Endothelial cell of umbilical vein (primary cell): ENCODE data around the gene APLP2. TPM values are rescaled to one million over a fixed set of nuclear protein-coding genes. Genes with fewer than 3 reads are reported as not detected.

Experiments
- BruUV-seq: library from RNA; stranded (reverse); fragments of 400-500 nt; replicated peaks from 2 replicates; lab custom pipeline; 2021; lab: Mats Ljungman, UMichigan
- CTCF ChIA-PET: fragments of 300-600, 350-600 bp; sonication (Branson Sonifier 250); formaldehyde crosslinking; loops from one replicate; lab custom pipeline; 2021; ENCODE audit warnings: antibody characterized with exemption, inconsistent platforms; lab: Charles Lee
- POLR2A ChIA-PET: fragments of 300-600, 350-600 bp; sonication (Branson Sonifier 250); formaldehyde crosslinking; loops from one replicate; lab custom pipeline; 2021; ENCODE audit warnings: antibody characterized with exemption, inconsistent platforms; lab: Charles Lee
- DNase-seq: peaks from one replicate; pipeline ENCODE4 v3.0.0-alpha.2; 2011; ENCODE audit warnings: low read depth, low spot score
- FAIRE-seq: peaks from 2 replicates; lab custom pipeline; 2011; peaks lifted over from hg19 to GRCh38; lab: Jason Lieb, UNC
- H2AFZ ChIP-seq: 2 replicates; pipeline ENCODE4 v1.6.0; 2012; ENCODE audit warnings: low read depth, low read length, control low read depth, inconsistent platforms
- H3K27ac ChIP-seq: 2 replicates; pipeline ENCODE4 v1.5.1; 2011; ENCODE audit warnings: low read depth, mild to moderate bottlenecking, control low read depth, low read length, moderate library complexity; ENCODE audit not compliant: insufficient read depth
- H3K27me3 ChIP-seq, 2 experiments: 2 replicates each; pipeline versions ENCODE4 v1.6.0 to v1.6.1; 2011; ENCODE audit warnings: low read length in 2 of 2, mixed read lengths in 1 of 2; ENCODE audit not compliant: control insufficient read depth in 2 of 2, insufficient read depth in 2 of 2
- H3K36me3 ChIP-seq, 2 experiments: 2 replicates in 1 of 2; 3 replicates in 1 of 2; pipeline ENCODE4 v1.5.1; 2011; ENCODE audit warnings: low read length in 2 of 2, mild to moderate bottlenecking in 1 of 2, moderate library complexity in 1 of 2; ENCODE audit not compliant: control insufficient read depth in 2 of 2, insufficient read depth in 2 of 2; ENCODE audit errors: extremely low read depth in 1 of 2
- H3K4me1 ChIP-seq: 3 replicates; pipeline ENCODE4 v1.5.1; 2011; ENCODE audit warnings: mild to moderate bottlenecking, low read length; ENCODE audit not compliant: control insufficient read depth, insufficient read depth; ENCODE audit errors: extremely low read depth
- H3K4me2 ChIP-seq: 2 replicates; pipeline ENCODE4 v1.6.1; 2011; ENCODE audit warnings: low read length, control low read depth, mixed read lengths; ENCODE audit not compliant: insufficient read depth
- H3K4me3 ChIP-seq, 3 experiments: fragments of 200-600 bp in 1 of 3; sonication (generic), shearing (Covaris generic) in 1 of 3; replicated peaks in 1 of 3; 2 replicates each; pipeline ENCODE4 v1.5.1; 2011 to 2016; ENCODE audit warnings: control low read depth in 3 of 3, low read length in 3 of 3, mild to moderate bottlenecking in 2 of 3, inconsistent platforms in 1 of 3, low read depth in 1 of 3, moderate library complexity in 1 of 3; ENCODE audit not compliant: insufficient read depth in 1 of 3
- H3K79me2 ChIP-seq: 2 replicates; pipeline ENCODE4 v1.6.0; 2012; ENCODE audit warnings: low read length, inconsistent platforms; ENCODE audit not compliant: control insufficient read depth, insufficient read depth
- H3K9ac ChIP-seq: replicated peaks from 2 replicates; pipeline ENCODE3; 2011; ENCODE audit warnings: low read length, control low read depth; ENCODE audit not compliant: insufficient read depth; ENCODE audit errors: extremely low read depth
- H3K9me1 ChIP-seq: replicated peaks from 3 replicates; pipeline ENCODE4 v1.6.0; 2011; ENCODE audit warnings: mild to moderate bottlenecking, low read length; ENCODE audit not compliant: control insufficient read depth, insufficient read depth; ENCODE audit errors: extremely low read depth
- H3K9me3 ChIP-seq: replicated peaks from 2 replicates; pipeline ENCODE4 v1.5.1; 2012; ENCODE audit warnings: low read length, inconsistent platforms; ENCODE audit not compliant: control insufficient read depth, insufficient read depth
- H4K20me1 ChIP-seq: replicated peaks from 2 replicates; pipeline ENCODE3; 2011; ENCODE audit warnings: mild to moderate bottlenecking, low read length; ENCODE audit not compliant: control insufficient read depth, insufficient read depth; ENCODE audit errors: extremely low read depth
- EZH2 ChIP-seq: IDR thresholded peaks from 2 replicates; pipeline ENCODE4 v1.6.1; 2012; ENCODE audit warnings: borderline replicate concordance, low read depth, mild to moderate bottlenecking, moderate library complexity, low read length, inconsistent platforms; ENCODE audit not compliant: severe bottlenecking
- FOS ChIP-seq: IDR thresholded peaks from 2 replicates; pipeline ENCODE4 v1.6.1; 2011; ENCODE audit warnings: mild to moderate bottlenecking, low read length, moderate library complexity, borderline replicate concordance; ENCODE audit not compliant: insufficient read depth
- GATA2 ChIP-seq: IDR thresholded peaks from 2 replicates; pipeline ENCODE4 v1.7.0; 2011; ENCODE audit warnings: low read depth, mild to moderate bottlenecking, moderate library complexity, mixed read lengths, low read length; ENCODE audit not compliant: insufficient read length, insufficient read depth
- JUN ChIP-seq: IDR thresholded peaks from 2 replicates; pipeline ENCODE4 v1.6.1; 2011; ENCODE audit warnings: borderline replicate concordance, low read depth; ENCODE audit not compliant: insufficient read length, insufficient read depth
- MYC ChIP-seq: IDR thresholded peaks from one replicate; pipeline ENCODE4 v1.6.1; 2011; ENCODE audit warnings: mild to moderate bottlenecking, low read depth, low read length
- POLR2A ChIP-seq: IDR thresholded peaks from 2 replicates; pipeline ENCODE4 v1.6.1; 2012; ENCODE audit warnings: low read depth, mild to moderate bottlenecking, control low read depth, low read length
- POLR2AphosphoS5 ChIP-seq: IDR thresholded peaks from 2 replicates; pipeline ENCODE4 v1.6.1; 2012; ENCODE audit warnings: low read depth, mild to moderate bottlenecking, control low read depth, low read length, moderate library complexity; ENCODE audit not compliant: insufficient read depth
- dilution Hi-C: fragments of 300-500 bp; cut with MboI; formaldehyde crosslinking; loops from one replicate; pipeline ENCODE4 v1.15.0; 2019; ENCODE audit warnings: low sequenced_read_pairs; ENCODE audit not compliant: extremely low pct_ligation_motif_present
- intact Hi-C: fragments of 100-400 bp; cut with micrococcal nuclease; formaldehyde crosslinking; loops from one replicate; pipeline ENCODE4 v1.10.0; 2022
- polyA plus RNA-seq, 4 experiments: library from polyadenylated mRNA; depleted of rRNA in 3 of 4; stranded (reverse) in 3 of 4; unstranded in 1 of 4; fragments of >200 nt; gene quantifications; 2 replicates each; pipeline versions ENCODE4 v1.2.1 to v1.2.3, GENCODE V29; 2011 to 2012; ENCODE audit warnings: missing spikeins in 1 of 4
- total RNA-seq: library from RNA; stranded (reverse); gene quantifications from 2 replicates; pipeline ENCODE4 v1.2.3, GENCODE V29; 2021
- TF ChIP-seq, protein P1 (sequence below): IDR thresholded peaks from 2 replicates; pipeline ENCODE4 v1.6.1; 2011; ENCODE audit not compliant: insufficient read depth, insufficient read length
- TF ChIP-seq, protein P2 (sequence below), 2 donors: IDR thresholded peaks; 1 replicate in 1 of 2; 2 replicates in 1 of 2; pipeline ENCODE4 v1.5.1; 2011; ENCODE audit warnings: low read length in 2 of 2, mild to moderate bottlenecking in 2 of 2, moderate library complexity in 2 of 2, control low read depth in 1 of 2, inconsistent platforms in 1 of 2, low read depth in 1 of 2; ENCODE audit not compliant: insufficient read depth in 1 of 2; ENCODE audit errors: extremely low read depth in 1 of 2

APLP2 gene
- total and polyA plus RNA-seq, 2 donors (not counting 3 experiments of a cell fraction or from before 2014, with no cell fraction given), result 493 to 543 TPM

DNA sequence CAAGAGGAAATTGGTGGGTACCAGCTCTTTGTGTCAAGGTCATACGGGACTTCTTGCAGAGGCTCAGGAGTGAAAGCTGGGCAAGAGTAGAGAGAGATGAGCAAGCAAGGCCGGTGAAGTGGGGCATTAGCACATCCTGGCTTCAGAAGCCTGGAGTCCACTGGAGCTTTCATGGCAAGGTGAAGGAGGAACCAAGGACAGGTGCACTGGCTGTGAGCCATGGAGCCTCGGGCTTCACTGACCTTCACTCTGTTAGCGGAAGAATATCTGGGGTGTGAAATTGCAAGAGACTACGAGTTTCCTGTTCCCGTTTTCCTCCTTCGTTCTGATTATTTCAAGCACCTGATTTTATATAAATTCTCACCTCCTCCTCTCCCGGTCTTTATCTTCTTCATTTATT is 64.0 kb downstream of the APLP2 start:
- no peaks in the 10 kb centered on the region for H3K9me1 ChIP-seq
- H3K4me2 ChIP-seq, result no peak overlapping the region
- DNase-seq (no peak), FAIRE-seq (no peak)
- intact Hi-C loops, result loop anchor here (2.0 to 5.0 kb wide), 2 partner anchors 346 to 367 kb away; no protein-coding TSS in a partner anchor
- H2AFZ ChIP-seq, result no peak overlapping the region
- no peak overlapping the region for H3K27ac ChIP-seq
- ChIA-PET CTCF (interaction anchor here (1.6 to 12.8 kb wide), 6 partner anchors 12 to 252 kb away, joined by 5 to 399 read pairs (median 28); no protein-coding TSS in a partner anchor), POLR2A (interaction anchor here (0.6 kb wide), 1 partner anchor 266 kb away, joined by 7 read pairs; no protein-coding TSS in a partner anchor)
- TF ChIP-seq JUN, result no peak
- H3K4me3 ChIP-seq, result no peak overlapping the region
- H3K4me1 ChIP-seq, result no peaks in the 10 kb centered on the region
- H3K9me3 ChIP-seq, result no peaks in the 10 kb centered on the region
- no TSS peak for BruUV-seq
- H3K27me3 ChIP-seq, result no peaks in the 10 kb centered on the region
- H3K36me3 ChIP-seq, result peaks cover 38 to 45% of the 10 kb centered on the region in 2 experiments
- dilution Hi-C loops, result no loop called here
- no peaks in the 10 kb centered on the region for H4K20me1 ChIP-seq
- H3K9ac ChIP-seq, result no peak overlapping the region
- H3K79me2 ChIP-seq, result peaks cover 14% of the 10 kb centered on the region

DNA sequence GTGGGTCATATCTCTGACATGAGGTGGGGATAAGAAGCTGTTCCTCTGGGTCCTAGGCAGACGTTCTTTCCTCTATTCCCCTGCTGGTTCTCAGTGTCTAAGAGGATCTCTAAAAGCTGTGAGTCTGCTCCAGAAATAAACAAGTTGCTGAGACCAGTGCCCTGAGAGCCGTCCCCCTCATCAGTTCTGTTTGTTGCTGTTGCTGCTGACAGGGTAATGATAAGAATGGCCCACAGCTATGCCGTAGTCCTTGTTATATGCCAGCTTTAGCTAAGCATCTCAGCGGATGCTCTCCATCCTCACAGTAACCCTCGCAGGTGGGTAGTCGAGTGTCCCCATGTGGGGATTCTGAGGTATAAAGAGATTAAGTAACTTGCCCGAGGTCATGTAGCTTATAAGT is 66.4 kb downstream of the APLP2 start:
- Histone ChIP-seq H3K36me3 (peaks cover 22 to 38% of the 10 kb centered on the region in 2 experiments), H2AFZ (no peak overlapping the region), H3K4me1 (no peaks in the 10 kb centered on the region), H3K9me1 (no peaks in the 10 kb centered on the region), H3K27me3 (no peaks in the 10 kb centered on the region), H3K79me2 (peaks cover 16% of the 10 kb centered on the region), H3K27ac (no peak overlapping the region), H3K9ac (no peak overlapping the region), H3K4me3 (no peak overlapping the region), H4K20me1 (no peaks in the 10 kb centered on the region), H3K4me2 (no peak overlapping the region), H3K9me3 (no peaks in the 10 kb centered on the region)
- POLR2A ChIA-PET, result no interaction called here
- intact Hi-C loops, result no loop called here
- CTCF ChIA-PET, result interaction anchor here (1.4 to 12.8 kb wide), 5 partner anchors 9 to 211 kb away, joined by 3 to 399 read pairs (median 5); no protein-coding TSS in a partner anchor
- dilution Hi-C loops, result no loop called here
- TF ChIP-seq, protein P1, sequence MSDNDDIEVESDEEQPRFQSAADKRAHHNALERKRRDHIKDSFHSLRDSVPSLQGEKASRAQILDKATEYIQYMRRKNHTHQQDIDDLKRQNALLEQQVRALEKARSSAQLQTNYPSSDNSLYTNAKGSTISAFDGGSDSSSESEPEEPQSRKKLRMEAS, result no peak
- TF ChIP-seq JUN (no peak), GATA2 (no peak), MYC (no peak), FOS (no peak), EZH2 (no peak), POLR2A (no peak), POLR2AphosphoS5 (no peak)
- TF ChIP-seq, protein P2, sequence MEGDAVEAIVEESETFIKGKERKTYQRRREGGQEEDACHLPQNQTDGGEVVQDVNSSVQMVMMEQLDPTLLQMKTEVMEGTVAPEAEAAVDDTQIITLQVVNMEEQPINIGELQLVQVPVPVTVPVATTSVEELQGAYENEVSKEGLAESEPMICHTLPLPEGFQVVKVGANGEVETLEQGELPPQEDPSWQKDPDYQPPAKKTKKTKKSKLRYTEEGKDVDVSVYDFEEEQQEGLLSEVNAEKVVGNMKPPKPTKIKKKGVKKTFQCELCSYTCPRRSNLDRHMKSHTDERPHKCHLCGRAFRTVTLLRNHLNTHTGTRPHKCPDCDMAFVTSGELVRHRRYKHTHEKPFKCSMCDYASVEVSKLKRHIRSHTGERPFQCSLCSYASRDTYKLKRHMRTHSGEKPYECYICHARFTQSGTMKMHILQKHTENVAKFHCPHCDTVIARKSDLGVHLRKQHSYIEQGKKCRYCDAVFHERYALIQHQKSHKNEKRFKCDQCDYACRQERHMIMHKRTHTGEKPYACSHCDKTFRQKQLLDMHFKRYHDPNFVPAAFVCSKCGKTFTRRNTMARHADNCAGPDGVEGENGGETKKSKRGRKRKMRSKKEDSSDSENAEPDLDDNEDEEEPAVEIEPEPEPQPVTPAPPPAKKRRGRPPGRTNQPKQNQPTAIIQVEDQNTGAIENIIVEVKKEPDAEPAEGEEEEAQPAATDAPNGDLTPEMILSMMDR (IDR thresholded peaks at IDR 0.05; ENCODE audit: extremely low read depth in 1 of 2, insufficient read depth in 1 of 2, low read depth in 1 of 2, low read length in 2 of 2), result no peak
- no TSS peak for BruUV-seq
- DNase-seq (no peak), FAIRE-seq (no peak)
